ENCODE measurements around the gene SRPRA. TPM values are rescaled to one million over a fixed set of nuclear protein-coding genes. Genes with fewer than 3 reads are reported as not detected.

SRPRA gene, protein sequence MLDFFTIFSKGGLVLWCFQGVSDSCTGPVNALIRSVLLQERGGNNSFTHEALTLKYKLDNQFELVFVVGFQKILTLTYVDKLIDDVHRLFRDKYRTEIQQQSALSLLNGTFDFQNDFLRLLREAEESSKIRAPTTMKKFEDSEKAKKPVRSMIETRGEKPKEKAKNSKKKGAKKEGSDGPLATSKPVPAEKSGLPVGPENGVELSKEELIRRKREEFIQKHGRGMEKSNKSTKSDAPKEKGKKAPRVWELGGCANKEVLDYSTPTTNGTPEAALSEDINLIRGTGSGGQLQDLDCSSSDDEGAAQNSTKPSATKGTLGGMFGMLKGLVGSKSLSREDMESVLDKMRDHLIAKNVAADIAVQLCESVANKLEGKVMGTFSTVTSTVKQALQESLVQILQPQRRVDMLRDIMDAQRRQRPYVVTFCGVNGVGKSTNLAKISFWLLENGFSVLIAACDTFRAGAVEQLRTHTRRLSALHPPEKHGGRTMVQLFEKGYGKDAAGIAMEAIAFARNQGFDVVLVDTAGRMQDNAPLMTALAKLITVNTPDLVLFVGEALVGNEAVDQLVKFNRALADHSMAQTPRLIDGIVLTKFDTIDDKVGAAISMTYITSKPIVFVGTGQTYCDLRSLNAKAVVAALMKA
- 40.0 and 40.6 TPM in 2 replicates for total RNA-seq

DNA sequence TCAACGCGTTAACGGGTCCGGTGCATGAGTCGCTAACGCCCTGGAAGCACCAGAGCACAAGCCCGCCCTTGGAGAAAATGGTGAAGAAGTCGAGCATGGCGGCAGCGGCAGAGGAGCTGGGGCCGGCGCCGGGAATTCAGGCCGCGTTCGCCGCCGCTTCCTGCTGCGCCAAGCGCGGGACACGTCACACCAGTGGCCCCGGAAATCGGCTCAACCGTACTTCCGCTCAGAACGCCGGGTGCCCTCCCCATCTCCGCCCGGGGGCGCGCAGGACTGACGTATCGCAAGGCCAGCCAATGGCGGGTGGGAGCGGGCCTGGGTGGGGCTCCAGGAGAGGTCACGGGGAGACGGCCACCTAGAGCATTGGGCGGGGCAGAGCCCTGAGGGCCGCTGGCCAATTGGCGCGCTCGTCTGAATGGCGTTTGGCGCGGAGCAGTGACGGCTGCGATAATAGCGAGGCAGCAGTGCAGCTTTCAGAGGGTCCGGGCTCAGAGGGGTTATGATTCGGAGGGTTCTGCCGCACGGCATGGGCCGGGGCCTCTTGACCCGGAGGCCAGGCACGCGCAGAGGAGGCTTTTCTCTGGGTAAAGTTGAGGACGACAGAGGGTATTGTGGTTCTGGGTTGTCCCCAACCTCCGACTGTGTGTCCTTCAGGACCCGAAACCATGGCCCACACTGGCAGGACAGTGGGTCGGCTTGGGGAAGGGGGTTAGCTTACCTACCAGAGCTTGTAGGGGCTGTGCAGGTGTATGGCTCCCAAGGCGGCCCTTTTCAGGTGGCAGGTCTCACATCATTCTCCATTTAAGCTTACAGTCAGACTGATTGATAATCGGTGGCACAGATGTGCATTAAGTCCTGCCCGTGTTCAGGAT lies at the start of gene SRPRA, which contains the start of gene FOXRED1:
Gene SRPRA (minus strand): TSS at position 188 of the 872 bp plus-strand sequence. CDS start 91 bp downstream, at position 97.
Gene FOXRED1 (plus strand): TSS at position 447 of the 872 bp plus-strand sequence. CDS start 53 bp downstream, at position 500.

DNA sequence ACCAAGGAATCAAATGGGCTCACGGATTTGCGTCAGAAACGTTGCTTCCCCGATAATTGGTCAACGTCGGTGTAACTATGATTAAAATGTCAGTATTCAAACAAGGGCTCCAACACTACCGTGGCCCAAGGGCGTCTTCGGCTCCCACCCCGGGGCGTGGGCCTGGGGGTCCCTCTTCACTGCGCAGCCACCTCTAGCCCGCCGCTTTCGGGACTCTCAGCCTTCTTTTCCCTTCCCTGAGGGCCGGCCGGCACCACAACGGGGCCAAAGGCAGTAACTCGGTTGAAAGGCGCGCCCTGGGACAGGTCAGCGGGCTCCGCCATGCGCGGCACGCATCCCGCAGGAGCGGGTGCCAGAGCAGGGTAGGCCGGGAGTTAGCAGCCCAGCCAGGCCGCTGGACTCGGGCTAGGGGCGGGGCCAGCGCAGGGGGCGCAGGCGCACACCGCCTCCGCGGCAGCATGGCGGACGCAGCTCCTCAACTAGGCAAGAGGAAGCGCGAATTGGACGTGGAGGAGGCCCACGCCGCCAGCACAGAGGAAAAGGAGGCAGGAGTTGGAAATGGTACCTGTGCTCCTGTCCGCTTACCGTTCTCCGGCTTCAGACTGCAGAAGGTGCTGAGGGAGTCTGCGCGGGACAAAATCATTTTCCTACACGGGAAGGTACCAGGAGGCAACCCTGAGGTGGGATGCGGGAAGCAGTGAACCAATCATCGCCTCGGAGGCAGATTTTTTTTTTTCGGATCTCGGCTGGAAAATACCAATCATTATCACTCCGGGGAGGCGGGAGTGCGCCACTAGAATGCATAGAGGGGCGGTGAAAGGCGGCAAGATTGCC lies 35.1 kb upstream of the SRPRA start, which contains the start of gene DCPS:
Gene DCPS (plus strand): TSS at position 438 of the 834 bp plus-strand sequence. CDS start 21 bp downstream, at position 459.

DNA sequence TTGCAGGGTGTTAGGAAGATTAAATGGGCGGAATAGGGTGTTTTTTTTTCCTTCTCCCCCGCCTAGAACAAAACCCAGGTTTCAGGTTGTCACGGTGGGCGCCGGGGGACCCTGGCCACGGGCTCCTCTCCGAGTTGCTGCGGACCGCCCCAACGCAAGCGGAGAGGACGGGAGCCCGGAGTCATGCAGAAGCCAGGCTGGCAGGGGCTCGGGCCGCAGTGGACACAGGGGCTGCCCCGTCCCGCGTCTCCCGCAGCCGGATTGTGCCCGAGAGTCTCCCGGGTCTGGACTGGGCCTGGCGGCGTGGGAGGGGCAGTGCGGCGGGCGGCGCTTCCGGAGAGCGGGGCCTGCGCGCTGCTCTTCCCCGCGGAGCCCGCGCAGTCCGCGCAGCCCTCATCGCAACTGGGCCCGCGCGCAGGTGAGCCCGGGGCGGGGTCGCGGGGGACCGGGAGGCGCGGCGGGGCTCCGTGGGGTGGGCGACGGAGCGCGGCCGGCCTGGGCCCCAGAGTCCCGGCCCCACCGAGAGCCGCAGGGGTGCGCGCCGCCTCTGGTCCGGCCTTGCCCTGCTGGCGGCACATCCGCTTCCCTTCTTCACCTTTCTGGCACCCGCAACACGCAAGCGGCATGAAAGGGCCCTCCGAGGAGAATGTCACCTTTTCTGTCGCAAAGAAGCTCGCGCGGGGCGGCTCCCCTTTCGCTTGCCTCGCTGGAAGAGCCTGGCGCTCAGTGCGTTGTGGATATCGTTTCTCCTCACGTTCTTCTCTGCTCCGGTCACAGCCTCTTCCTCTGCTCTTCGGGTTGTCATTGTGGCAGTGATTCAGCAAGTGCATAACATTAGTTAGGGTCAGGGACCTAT lies 14.3 kb upstream of the SRPRA start, which contains the start of gene TIRAP:
Gene TIRAP (plus strand): TSS at position 358 of the 856 bp plus-strand sequence. CDS start 7,802 bp downstream, outside the sequence.

Other genes with a start within 250 kb of the SRPRA start
- gene CDON, start 206.0 kb downstream of the SRPRA start, total RNA-seq: 1.9 and 2.6 TPM in 2 replicates
- gene RPUSD4, start 57.2 kb downstream of the SRPRA start, total RNA-seq: 32.8 and 42.9 TPM in 2 replicates
- gene FAM118B, start 57.1 kb downstream of the SRPRA start, total RNA-seq: 32.5 and 38.8 TPM in 2 replicates
- gene FOXRED1, start 259 bp upstream of the SRPRA start, total RNA-seq: 17.9 and 18.4 TPM in 2 replicates
- 1.9 and 2.9 TPM in 2 replicates for gene TIRAP, start 14.2 kb upstream of the SRPRA start, total RNA-seq
- 9.7 and 16.1 TPM in 2 replicates for gene DCPS, start 35.2 kb upstream of the SRPRA start, total RNA-seq
- 21.9 and 26.3 TPM in 2 replicates for gene ST3GAL4, start 86.8 kb upstream of the SRPRA start, total RNA-seq